GM23248 (cell line): ENCODE measurements around the gene CNTN2. TPM values are rescaled to one million over a fixed set of nuclear protein-coding genes. Genes with fewer than 3 reads are reported as not detected.

Source experiments
- DNase-seq: peaks from one replicate; pipeline ENCODE4 v3.0.0-alpha.2; 2015
- H2AFZ ChIP-seq: fragments of 200-600 bp; sonication (generic); 2 replicates; pipeline ENCODE4 v1.6.1; 2016; ENCODE audit warnings: antibody characterized with exemption
- H3F3A ChIP-seq: fragments of 200-600 bp; sonication (generic); 2 replicates; pipeline ENCODE4 v1.6.1; 2016; ENCODE audit warnings: mild to moderate bottlenecking, antibody characterized with exemption, mixed run types; ENCODE audit not compliant: insufficient read depth
- H3K27ac ChIP-seq: fragments of 200-600 bp; sonication (generic); 2 replicates; pipeline ENCODE4 v1.5.1; 2016; ENCODE audit warnings: mild to moderate bottlenecking
- H3K27me3 ChIP-seq: fragments of 200-600 bp; sonication (generic); replicated peaks from 2 replicates; pipeline ENCODE4 v1.6.1; 2016; ENCODE audit warnings: mild to moderate bottlenecking; ENCODE audit not compliant: insufficient read depth
- H3K36me3 ChIP-seq: fragments of 200-600 bp; sonication (generic); 2 replicates; pipeline ENCODE4 v1.6.1; 2016; ENCODE audit warnings: low read depth, mild to moderate bottlenecking
- H3K4me1 ChIP-seq: fragments of 200-600 bp; sonication (generic); 2 replicates; pipeline ENCODE4 v1.6.1; 2016; ENCODE audit warnings: mild to moderate bottlenecking; ENCODE audit not compliant: insufficient read depth
- H3K4me2 ChIP-seq: fragments of 200-600 bp; sonication (generic); one replicate; pipeline ENCODE4 v1.6.1; 2016; ENCODE audit warnings: mild to moderate bottlenecking; ENCODE audit not compliant: unreplicated experiment
- H3K4me3 ChIP-seq: fragments of 200-600 bp; sonication (generic); 2 replicates; pipeline ENCODE4 v1.5.1; 2016; ENCODE audit warnings: mild to moderate bottlenecking
- H3K79me2 ChIP-seq: fragments of 200-600 bp; sonication (generic); 2 replicates; pipeline ENCODE4 v1.6.1; 2016; ENCODE audit warnings: mild to moderate bottlenecking; ENCODE audit not compliant: insufficient read depth
- H3K9ac ChIP-seq: fragments of 200-600 bp; sonication (generic); 2 replicates; pipeline ENCODE4 v1.6.1; 2016; ENCODE audit warnings: mild to moderate bottlenecking
- H3K9me2 ChIP-seq: fragments of 200-600 bp; sonication (generic); 2 replicates; pipeline ENCODE4 v1.6.1; 2016; ENCODE audit warnings: mixed run types, mild to moderate bottlenecking, moderate library complexity; ENCODE audit not compliant: insufficient read depth
- H3K9me3 ChIP-seq: fragments of 200-600 bp; sonication (generic); one replicate; pipeline ENCODE4 v1.6.1; 2017; ENCODE audit warnings: low read depth
- H4K20me1 ChIP-seq: fragments of 200-600 bp; sonication (generic); 2 replicates; pipeline ENCODE4 v1.6.0; 2016; ENCODE audit not compliant: insufficient read depth
- EZH2 ChIP-seq: fragments of 200-600 bp; sonication (generic); IDR thresholded peaks from 2 replicates; pipeline ENCODE4 v1.6.1; 2018; ENCODE audit warnings: antibody characterized with exemption, mild to moderate bottlenecking; ENCODE audit not compliant: insufficient read depth, poor library complexity, severe bottlenecking
- EZH2phosphoT487 ChIP-seq: fragments of 200-600 bp; sonication (generic); IDR thresholded peaks from 2 replicates; pipeline ENCODE4 v1.6.1; 2018; ENCODE audit warnings: antibody characterized with exemption, moderate library complexity, mild to moderate bottlenecking, low read depth; ENCODE audit not compliant: insufficient read depth
- WGBS, 2 experiments: methylation state at CpG; one replicate each; pipeline ENCODE4 v1.1.6; 2015 to 2017; ENCODE audit warnings: low lambda C conversion rate in 2 of 2, low coverage in 1 of 2; ENCODE audit errors: missing lambda C conversion rate in 2 of 2; 5-methylcytosine and 5-hydroxymethylcytosine counted together
- in situ Hi-C: fragments of 300-500 bp; cut with MboI; formaldehyde crosslinking; loops from 2 replicates; pipeline ENCODE4 v1.15.0; 2020
- polyA plus RNA-seq: library from polyadenylated mRNA; unstranded; fragments of >200 nt; fragmentation: Nextera tagmentation; extraction: Ambion mirVana; gene quantifications from 2 replicates; pipeline ENCODE4 v1.2.1, GENCODE V29; 2016
- total RNA-seq: library from RNA; depleted of rRNA; stranded (reverse); fragments of >200 nt; shearing (Covaris generic); gene quantifications from 2 replicates; pipeline ENCODE4 v1.2.3, GENCODE V29; 2014

Gene CNTN2
- total and polyA plus RNA-seq, 2 experiments from 2014 or later = not detected

- WGBS, 2 experiments = 43 to 55% methylated on average over 15 to 16 of the region's 16 CpGs
- no peak overlapping the region for H3K4me2 ChIP-seq
- H3F3A ChIP-seq = no peaks in the 10 kb centered on the region
Observed at GRCh38 chr1:205041998-205042910, 758 bp upstream of the CNTN2 start.

GRCh38 chr1:205043866-205044265 lies 854 bp downstream of the CNTN2 start:
- H3K9ac ChIP-seq = no peak overlapping the region
- H3K4me1 ChIP-seq = no peaks in the 10 kb centered on the region
- H3K4me2 ChIP-seq = no peak overlapping the region
- H3K9me2 ChIP-seq = no peaks in the 10 kb centered on the region
- H3K79me2 ChIP-seq = no peaks in the 10 kb centered on the region
- no peak overlapping the region for H3K4me3 ChIP-seq
- no peaks in the 10 kb centered on the region for H4K20me1 ChIP-seq
- peaks cover 91% of the 10 kb centered on the region for H3K27me3 ChIP-seq
- 40 to 47% methylated on average over 1 to 4 of the region's 4 CpGs for WGBS, 2 experiments
- TF ChIP-seq EZH2 = no peak
- no peak for TF ChIP-seq EZH2phosphoT487
- in situ Hi-C loops = no loop called here
- no peaks in the 10 kb centered on the region for H3K36me3 ChIP-seq
- no peak for DNase-seq
- H3F3A ChIP-seq = no peaks in the 10 kb centered on the region
- H2AFZ ChIP-seq = no peak overlapping the region
- H3K27ac ChIP-seq = no peak overlapping the region
- H3K9me3 ChIP-seq = no peaks in the 10 kb centered on the region

More at GRCh38 chr1:205041998-205042910, 758 bp upstream of the CNTN2 start:
- Histone ChIP-seq H3K36me3 (no peaks in the 10 kb centered on the region), H2AFZ (no peak overlapping the region), H3K4me3 (no peak overlapping the region), H3K27ac (no peak overlapping the region), H3K9me2 (no peaks in the 10 kb centered on the region), H3K4me1 (no peaks in the 10 kb centered on the region), H4K20me1 (no peaks in the 10 kb centered on the region), H3K9me3 (no peaks in the 10 kb centered on the region), H3K79me2 (no peaks in the 10 kb centered on the region), H3K27me3 (peaks cover 95% of the 10 kb centered on the region), H3K9ac (no peak overlapping the region)
- TF ChIP-seq EZH2phosphoT487 (no peak), EZH2 (peak; percentile 8)
- DNase-seq = no peak
- in situ Hi-C loops = no loop called here

DNA sequence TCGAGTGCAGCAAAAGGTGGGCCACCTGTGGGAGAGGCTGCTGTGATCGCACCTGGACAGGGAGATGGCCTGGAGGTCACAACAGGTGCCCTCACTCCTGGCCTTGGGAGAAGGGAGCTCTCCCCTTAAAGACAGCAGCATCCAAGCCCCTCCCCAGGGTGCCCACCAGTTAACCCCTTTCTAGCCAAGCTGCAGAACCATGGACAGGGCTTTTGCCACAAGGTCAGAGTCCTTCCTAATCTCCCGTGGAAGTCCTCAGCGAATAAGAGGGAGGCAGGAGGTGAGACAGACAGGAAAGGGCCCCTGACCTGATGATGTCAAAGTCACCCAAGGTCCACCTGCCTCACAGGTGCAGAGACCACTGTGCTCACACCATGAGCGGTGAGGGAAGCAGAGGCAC lies 1.7 kb downstream of the CNTN2 start:
- 35 to 48% methylated on average over 4 to 5 of the region's 5 CpGs for WGBS, 2 experiments
- no peak for DNase-seq
- no peak overlapping the region for H3K9ac ChIP-seq
- no peaks in the 10 kb centered on the region for H3K9me2 ChIP-seq
- H3K36me3 ChIP-seq = no peaks in the 10 kb centered on the region
- peaks cover 86% of the 10 kb centered on the region for H3K27me3 ChIP-seq
- TF ChIP-seq EZH2 (no peak), EZH2phosphoT487 (no peak)
- H4K20me1 ChIP-seq = no peaks in the 10 kb centered on the region
- H3K9me3 ChIP-seq = no peaks in the 10 kb centered on the region
- H3K4me3 ChIP-seq = no peak overlapping the region
- H3K4me2 ChIP-seq = no peak overlapping the region
- no peaks in the 10 kb centered on the region for H3F3A ChIP-seq
- H3K4me1 ChIP-seq = no peaks in the 10 kb centered on the region
- H3K79me2 ChIP-seq = no peaks in the 10 kb centered on the region
- no peak overlapping the region for H2AFZ ChIP-seq
- no peak overlapping the region for H3K27ac ChIP-seq
- in situ Hi-C loops = no loop called here

- 5% methylated on average over 9 to 11 of the region's 11 CpGs for WGBS, 2 experiments
- H2AFZ ChIP-seq = no peak overlapping the region
- H3K4me3 ChIP-seq = no peak overlapping the region
- in situ Hi-C loops = no loop called here
- H3K36me3 ChIP-seq = no peaks in the 10 kb centered on the region
- no peaks in the 10 kb centered on the region for H4K20me1 ChIP-seq
- no peaks in the 10 kb centered on the region for H3K9me2 ChIP-seq
- no peak overlapping the region for H3K4me2 ChIP-seq
- no peaks in the 10 kb centered on the region for H3F3A ChIP-seq
- no peaks in the 10 kb centered on the region for H3K4me1 ChIP-seq
- TF ChIP-seq EZH2 (no peak), EZH2phosphoT487 (no peak)
- H3K9me3 ChIP-seq = no peaks in the 10 kb centered on the region
- peaks cover 83% of the 10 kb centered on the region for H3K27me3 ChIP-seq
- no peak for DNase-seq
- H3K9ac ChIP-seq = no peak overlapping the region
- no peaks in the 10 kb centered on the region for H3K79me2 ChIP-seq
- no peak overlapping the region for H3K27ac ChIP-seq
Observed at GRCh38 chr1:205045146-205045545, 2.1 kb downstream of the CNTN2 start.
